Measurements from ENCODE around the gene PRDX5. TPM values are rescaled to one million over a fixed set of nuclear protein-coding genes. Genes with fewer than 3 reads are reported as not detected.
"Not testable (repeated sequence)": the region's sequence is repeated elsewhere in the genome, so short reads cannot be mapped to it uniquely, and the experiment has no call there.

PRDX5 gene
- total RNA-seq, 4 donors from 2014 or later = 179 to 260 (median 181) TPM

- TF ChIP-seq EP300 (IDR thresholded peaks at IDR 0.05) (no peak), POLR2A (IDR thresholded peaks at IDR 0.05) (no peak), POLR2AphosphoS5 (IDR thresholded peaks at IDR 0.05) (no peak), CTCF (IDR thresholded peaks at IDR 0.05) (no peak)
- Histone ChIP-seq H3K9me3 (no peaks in the 10 kb centered on the region), H3K27me3 (no peaks in the 10 kb centered on the region), H3K4me1 (peaks cover 0 to 26% (median 14%) of the 10 kb centered on the region in 3 donors), H3K36me3 (peaks cover 0 to 38% of the 10 kb centered on the region in 2 donors), H3K27ac (no peak overlapping the region), H3K4me3 (no peak overlapping the region)
- ATAC-seq = no peak
- WGBS, 2 donors (ENCODE audit: low coverage in 1 of 2) = no CpG with 5 or more reads among the region's 5 CpGs
These were observed 3.1 kb downstream of the PRDX5 start for GRCh38 chr11:64321026-64321425.

GRCh38 chr11:64321533-64321932 is 3.6 kb downstream of the PRDX5 start:
- Histone ChIP-seq H3K4me3 (no peak overlapping the region), H3K36me3 (peaks cover 0 to 34% of the 10 kb centered on the region in 2 donors), H3K27me3 (no peaks in the 10 kb centered on the region), H3K9me3 (no peaks in the 10 kb centered on the region), H3K4me1 (peaks cover 0 to 21% (median 13%) of the 10 kb centered on the region in 3 donors), H3K27ac (no peak overlapping the region)
- ATAC-seq = no peak
- TF ChIP-seq POLR2AphosphoS5 (IDR thresholded peaks at IDR 0.05) (no peak), CTCF (IDR thresholded peaks at IDR 0.05) (no peak), EP300 (IDR thresholded peaks at IDR 0.05) (no peak), POLR2A (IDR thresholded peaks at IDR 0.05) (no peak)
- 75% methylated on average over 4 of the region's 5 CpGs; no CpG with 5 or more reads in 1 of the 2 donors for WGBS, 2 donors (ENCODE audit: low coverage in 1 of 2)

- no peak for ATAC-seq
- 80% methylated on average over 3 of the region's 7 CpGs; no CpG with 5 or more reads in 1 of the 2 donors for WGBS, 2 donors (ENCODE audit: low coverage in 1 of 2)
- no peak overlapping the region for H3K4me3 ChIP-seq
- H3K9me3 ChIP-seq = no peaks in the 10 kb centered on the region
- peaks cover 0 to 34% of the 10 kb centered on the region in 2 donors for H3K36me3 ChIP-seq
- peaks cover 0 to 16% (median 7%) of the 10 kb centered on the region in 3 donors for H3K4me1 ChIP-seq
- TF ChIP-seq CTCF (IDR thresholded peaks at IDR 0.05) (no peak), POLR2A (IDR thresholded peaks at IDR 0.05) (no peak), EP300 (IDR thresholded peaks at IDR 0.05) (no peak), POLR2AphosphoS5 (IDR thresholded peaks at IDR 0.05) (no peak)
- no peak overlapping the region for H3K27ac ChIP-seq
- no peaks in the 10 kb centered on the region for H3K27me3 ChIP-seq
These were observed 5.0 kb downstream of the PRDX5 start for GRCh38 chr11:64322925-64323260.

- no peak for TF ChIP-seq POLR2AphosphoS5 (IDR thresholded peaks at IDR 0.05)
- TF ChIP-seq EP300 (IDR thresholded peaks at IDR 0.05) = no peak
- TF ChIP-seq POLR2A (IDR thresholded peaks at IDR 0.05) = no peak
- no peak for TF ChIP-seq CTCF (IDR thresholded peaks at IDR 0.05)
- Histone ChIP-seq H3K9me3 (no peaks in the 10 kb centered on the region), H3K27me3 (no peaks in the 10 kb centered on the region), H3K4me1 (peaks cover 0 to 15% (median 7%) of the 10 kb centered on the region in 3 donors), H3K4me3 (no peak overlapping the region), H3K36me3 (peaks cover 0 to 34% of the 10 kb centered on the region in 2 donors), H3K27ac (no peak overlapping the region)
- ATAC-seq = no peak
- no CpG with 5 or more reads among the region's 5 CpGs for whole genome bisulfite sequencing, 2 donors (ENCODE audit: low coverage in 1 of 2)
These were observed 5.5 kb downstream of the PRDX5 start for GRCh38 chr11:64323373-64323772.

GRCh38 chr11:64323984-64324383 is 6.1 kb downstream of the PRDX5 start:
- not testable (repeated sequence) for H3K4me1 ChIP-seq, H3K27me3 ChIP-seq, ATAC-seq, H3K4me3 ChIP-seq, H3K9me3 ChIP-seq, H3K27ac ChIP-seq
- 80% methylated on average over 1 of the region's 4 CpGs; no CpG with 5 or more reads in 1 of the 2 donors for WGBS, 2 donors (ENCODE audit: low coverage in 1 of 2)
- H3K36me3 ChIP-seq = peaks cover 0 to 34% of the 10 kb centered on the region in 2 donors
